Ovary (tissue), 9 donors: Measurements from ENCODE around the gene STX8. TPM values are rescaled to one million over a fixed set of nuclear protein-coding genes. Genes with fewer than 3 reads are reported as not detected.

Source experiments
- DNase-seq, 5 donors: peaks; one replicate each; pipeline ENCODE4 v3.0.0-alpha.2; 2019 to 2020
- H3K27ac ChIP-seq, 2 donors: fragments of 200-600 bp; one replicate each; pipeline versions ENCODE4 v1.5.1 to v1.8.0; 2019 to 2022
- H3K27me3 ChIP-seq: fragments of 200-600 bp; one replicate; pipeline ENCODE4 v1.8.0; 2022
- H3K36me3 ChIP-seq: fragments of 200-600 bp; sonication (generic); one replicate; pipeline ENCODE4 v1.5.1; 2019
- H3K4me1 ChIP-seq: one replicate; pipeline ENCODE4 v1.8.1; 2013; ENCODE audit warnings: mild to moderate bottlenecking, moderate library complexity; ENCODE audit not compliant: insufficient read depth
- H3K4me3 ChIP-seq: fragments of 200-600 bp; sonication (generic); one replicate; pipeline ENCODE4 v1.5.1; 2017
- H3K9me3 ChIP-seq, 2 donors: fragments of 200-600 bp in 1 of 2; sonication (generic) in 1 of 2; one replicate each; pipeline versions ENCODE4 v1.5.1 to v1.8.1; 2013 to 2019; ENCODE audit warnings: mild to moderate bottlenecking in 1 of 2, moderate library complexity in 1 of 2
- CTCF ChIP-seq, 3 donors: fragments of 450-650 bp in 2 of 3; fragments of 200-600 bp in 1 of 3; IDR thresholded peaks; one replicate each; pipeline versions ENCODE4 v1.5.1 to v1.8.0; 2016 to 2022; ENCODE audit warnings: antibody characterized with exemption in 3 of 3, mild to moderate bottlenecking in 1 of 3
- EP300 ChIP-seq: sonication (generic); formaldehyde crosslinking; IDR thresholded peaks from one replicate; pipeline ENCODE4 v1.6.1; 2017; ENCODE audit warnings: antibody characterized with exemption
- POLR2A ChIP-seq: fragments of 450-650 bp; IDR thresholded peaks from one replicate; pipeline ENCODE4 v1.6.1; 2017; ENCODE audit warnings: antibody characterized with exemption, mild to moderate bottlenecking, moderate library complexity
- WGBS, 3 donors: extraction: QIAGEN DNeasy Blood & Tissue Kit in 1 of 3; methylation state at CpG; one replicate each; pipeline versions ENCODE4 v1.1.5 to v1.1.7; 2013 to 2017; 5-methylcytosine and 5-hydroxymethylcytosine counted together
- intact Hi-C, 4 donors: fragments of 100-400 bp; cut with DNase I; formaldehyde crosslinking; loops; one replicate each; pipeline versions ENCODE4 v1.11.0 to v1.15.1; 2022 to 2023
- polyA plus RNA-seq, 2 donors: library from polyadenylated mRNA; stranded (reverse); fragments of 200-250 nt in 1 of 2; fragments of 350-450 nt in 1 of 2; fragmentation: Illumina TruSeq in 1 of 2; extraction: RNeasy Lipid Tissue Mini Kit (QIAGEN cat#74804) in 1 of 2; gene quantifications; one replicate each; pipeline ENCODE4 v1.2.3, GENCODE V29; 2013 to 2014
- total RNA-seq, 7 donors: library from RNA; depleted of rRNA in 2 of 7; stranded (reverse); fragments of >200 nt in 2 of 7; fragmentation: NEBNext Ultra II Directional in 3 of 7; extraction: Animal tissue kit (Norgen Biotek cat#: 25700) in 3 of 7; gene quantifications; one replicate each; pipeline versions ENCODE4 v1.1.0 to v1.2.4, GENCODE V29; 2016 to 2023
- donor health status: DM: no; HTN: no; CAD: no; lungs with moderate emphysema.
- donor health status: DM: no; HTN: no; CAD: no.
- donor health status: Bipolar disorder and iron deficiency.
- donor health status: DM: yes; HTN: yes; CAD: no.
- donor health status: DM: no; HTN: no; CAD: no.
- donor health status: DM: yes; HTN: yes; CAD: no.

The STX8 gene
- total and polyA plus RNA-seq, 9 donors, result 37.6 to 112 (median 53.8) TPM

GRCh38 chr17:9209347-9209746 lies 366.3 kb downstream of the STX8 start:
- Histone ChIP-seq H3K27me3 (no peaks in the 10 kb centered on the region), H3K36me3 (no peaks in the 10 kb centered on the region), H3K4me3 (no peak overlapping the region), H3K4me1 (peaks cover 3% of the 10 kb centered on the region), H3K9me3 (no peaks in the 10 kb centered on the region), H3K27ac (no peak overlapping the region)
- no peak for TF ChIP-seq EP300
- TF ChIP-seq CTCF (IDR thresholded peaks at IDR 0.05), result no peak
- no peak for TF ChIP-seq POLR2A
- 94 to 97% (median 95%) methylated on average over 5 of the region's 5 CpGs for WGBS, 3 donors
- intact Hi-C loops, result loop anchor here in 1 of 4 donors (10.0 kb wide), 1 partner anchor 55 kb away; no protein-coding TSS in a partner anchor
- DNase-seq, result no peak

- H3K27me3 ChIP-seq, result no peaks in the 10 kb centered on the region
- H3K4me3 ChIP-seq, result no peak overlapping the region
- H3K9me3 ChIP-seq, result no peaks in the 10 kb centered on the region
- no peak for TF ChIP-seq EP300
- DNase-seq, result no peak
- H3K4me1 ChIP-seq, result peaks cover 3% of the 10 kb centered on the region
- intact Hi-C loops, result loop anchor here in 1 of 4 donors (10.0 kb wide), 1 partner anchor 56 kb away; no protein-coding TSS in a partner anchor
- no peaks in the 10 kb centered on the region for H3K36me3 ChIP-seq
- WGBS, 3 donors, result 94 to 97% (median 94%) methylated on average over 10 of the region's 10 CpGs
- H3K27ac ChIP-seq, result no peak overlapping the region
Observed at GRCh38 chr17:9208381-9209105, 367.1 kb downstream of the STX8 start.

GRCh38 chr17:9206741-9207332 lies 368.8 kb downstream of the STX8 start:
- TF ChIP-seq EP300 (no peak), CTCF (IDR thresholded peaks at IDR 0.05) (no peak), POLR2A (no peak)
- Histone ChIP-seq H3K9me3 (no peaks in the 10 kb centered on the region), H3K27me3 (no peaks in the 10 kb centered on the region), H3K4me3 (peak overlapping the region; percentile 27), H3K36me3 (no peaks in the 10 kb centered on the region), H3K4me1 (peaks cover 3% of the 10 kb centered on the region), H3K27ac (no peak overlapping the region)
- intact Hi-C loops, result loop anchor here in 1 of 4 donors (10.0 kb wide), 1 partner anchor 58 kb away; no protein-coding TSS in a partner anchor
- DNase-seq, result peak in 3 of 5 donors; percentile 29 to 57 (median 37)
- WGBS, 3 donors, result 3 to 7% (median 6%) methylated on average over 14 of the region's 14 CpGs

- no peak for DNase-seq
- H3K9me3 ChIP-seq, result no peaks in the 10 kb centered on the region
- H3K4me3 ChIP-seq, result peak overlapping the region; percentile 27
- TF ChIP-seq POLR2A, result no peak
- no peak for TF ChIP-seq CTCF (IDR thresholded peaks at IDR 0.05)
- TF ChIP-seq EP300, result no peak
- H3K27ac ChIP-seq, result no peak overlapping the region
- intact Hi-C loops, result loop anchor here in 1 of 4 donors (10.0 kb wide), 1 partner anchor 58 kb away; no protein-coding TSS in a partner anchor
- peaks cover 3% of the 10 kb centered on the region for H3K4me1 ChIP-seq
- no peaks in the 10 kb centered on the region for H3K36me3 ChIP-seq
- 8 to 13% (median 9%) methylated on average over 8 of the region's 8 CpGs for WGBS, 3 donors
- no peaks in the 10 kb centered on the region for H3K27me3 ChIP-seq
Observed at GRCh38 chr17:9206410-9206703, 369.3 kb downstream of the STX8 start.
